Epithelial cell of proximal tubule (primary cell): Measurements from ENCODE around the gene ARHGEF6. TPM values are rescaled to one million over a fixed set of nuclear protein-coding genes. Genes with fewer than 3 reads are reported as not detected.
A peak's percentile ranks its signal among the peaks of the same experiment; 100 is the strongest.

ENCODE experiments used
- DNase-seq: peaks from one replicate; pipeline ENCODE4 v3.0.0-alpha.2; 2011; ENCODE audit warnings: low read depth
- H3K4me3 ChIP-seq: 2 replicates; pipeline ENCODE4 v1.5.1; 2011; ENCODE audit warnings: low read depth, mild to moderate bottlenecking, low read length
- total RNA-seq: library from RNA; depleted of rRNA; stranded (reverse); fragments of >200 nt; gene quantifications from 2 replicates; pipeline ENCODE4 v1.2.3, GENCODE V29; 2015
- TF ChIP-seq, protein P1 (sequence below): conservative IDR thresholded peaks from 2 replicates; pipeline ENCODE4 v1.5.1; 2012; ENCODE audit warnings: low read depth, mild to moderate bottlenecking, low read length

ARHGEF6 gene
- total RNA-seq, 1 donor from 2014 or later: 0.63 TPM

DNA sequence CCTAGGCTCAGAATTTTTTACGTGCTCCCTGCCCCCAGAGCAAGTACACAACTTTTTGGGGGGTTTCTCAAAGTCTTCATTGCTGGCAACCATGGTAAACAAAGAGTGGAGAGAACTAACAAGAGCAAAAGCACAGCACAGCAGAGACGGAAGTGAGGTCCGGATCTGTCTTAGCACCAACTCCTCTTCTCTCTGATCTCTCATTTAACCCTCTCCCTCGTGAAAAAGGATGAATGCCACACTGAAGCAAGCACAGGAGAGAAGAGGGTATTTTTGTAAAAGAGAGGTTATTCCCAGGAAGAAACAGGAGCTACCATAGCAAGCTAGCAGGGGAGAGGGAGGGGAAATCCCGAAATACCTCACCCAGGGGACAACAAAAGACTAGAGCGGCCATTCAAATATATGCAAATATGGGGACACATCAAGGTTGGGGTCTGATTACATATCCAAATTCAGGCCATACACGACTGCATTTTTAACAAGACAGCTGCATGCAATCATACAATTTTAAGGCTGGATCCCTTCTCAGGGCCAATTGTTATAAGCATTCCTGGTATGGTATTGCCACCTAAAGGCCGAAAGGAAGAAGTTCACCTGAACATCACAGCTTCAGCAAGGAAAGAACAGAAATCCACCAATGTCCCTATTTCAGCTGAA, 86.2 kb downstream of the ARHGEF6 start:
- no peak for DNase-seq
- H3K4me3 ChIP-seq: no peak overlapping the region
- TF ChIP-seq, protein P1, sequence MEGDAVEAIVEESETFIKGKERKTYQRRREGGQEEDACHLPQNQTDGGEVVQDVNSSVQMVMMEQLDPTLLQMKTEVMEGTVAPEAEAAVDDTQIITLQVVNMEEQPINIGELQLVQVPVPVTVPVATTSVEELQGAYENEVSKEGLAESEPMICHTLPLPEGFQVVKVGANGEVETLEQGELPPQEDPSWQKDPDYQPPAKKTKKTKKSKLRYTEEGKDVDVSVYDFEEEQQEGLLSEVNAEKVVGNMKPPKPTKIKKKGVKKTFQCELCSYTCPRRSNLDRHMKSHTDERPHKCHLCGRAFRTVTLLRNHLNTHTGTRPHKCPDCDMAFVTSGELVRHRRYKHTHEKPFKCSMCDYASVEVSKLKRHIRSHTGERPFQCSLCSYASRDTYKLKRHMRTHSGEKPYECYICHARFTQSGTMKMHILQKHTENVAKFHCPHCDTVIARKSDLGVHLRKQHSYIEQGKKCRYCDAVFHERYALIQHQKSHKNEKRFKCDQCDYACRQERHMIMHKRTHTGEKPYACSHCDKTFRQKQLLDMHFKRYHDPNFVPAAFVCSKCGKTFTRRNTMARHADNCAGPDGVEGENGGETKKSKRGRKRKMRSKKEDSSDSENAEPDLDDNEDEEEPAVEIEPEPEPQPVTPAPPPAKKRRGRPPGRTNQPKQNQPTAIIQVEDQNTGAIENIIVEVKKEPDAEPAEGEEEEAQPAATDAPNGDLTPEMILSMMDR: peak; percentile 66

DNA sequence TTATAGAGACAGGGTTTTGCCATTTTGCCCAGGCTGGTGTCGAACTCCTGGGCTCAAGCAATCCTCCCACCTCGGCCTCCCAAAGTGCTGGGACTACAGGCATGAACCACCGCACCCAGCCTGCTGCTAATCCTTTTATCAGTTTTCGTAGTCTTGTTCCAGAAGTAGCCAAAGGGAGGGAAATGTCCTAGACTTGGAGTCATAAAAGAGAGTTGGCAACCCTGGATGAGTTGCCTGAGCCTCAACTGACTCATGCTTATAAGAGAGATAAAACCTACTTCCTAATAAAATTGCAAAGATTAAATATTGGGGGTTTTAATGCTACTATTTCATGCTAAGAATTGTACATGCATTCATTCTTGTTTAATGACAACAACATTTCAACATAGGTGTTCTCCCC, 88.5 kb downstream of the ARHGEF6 start:
- no peak overlapping the region for H3K4me3 ChIP-seq
- TF ChIP-seq, protein P1: no peak
- DNase-seq: no peak

DNA sequence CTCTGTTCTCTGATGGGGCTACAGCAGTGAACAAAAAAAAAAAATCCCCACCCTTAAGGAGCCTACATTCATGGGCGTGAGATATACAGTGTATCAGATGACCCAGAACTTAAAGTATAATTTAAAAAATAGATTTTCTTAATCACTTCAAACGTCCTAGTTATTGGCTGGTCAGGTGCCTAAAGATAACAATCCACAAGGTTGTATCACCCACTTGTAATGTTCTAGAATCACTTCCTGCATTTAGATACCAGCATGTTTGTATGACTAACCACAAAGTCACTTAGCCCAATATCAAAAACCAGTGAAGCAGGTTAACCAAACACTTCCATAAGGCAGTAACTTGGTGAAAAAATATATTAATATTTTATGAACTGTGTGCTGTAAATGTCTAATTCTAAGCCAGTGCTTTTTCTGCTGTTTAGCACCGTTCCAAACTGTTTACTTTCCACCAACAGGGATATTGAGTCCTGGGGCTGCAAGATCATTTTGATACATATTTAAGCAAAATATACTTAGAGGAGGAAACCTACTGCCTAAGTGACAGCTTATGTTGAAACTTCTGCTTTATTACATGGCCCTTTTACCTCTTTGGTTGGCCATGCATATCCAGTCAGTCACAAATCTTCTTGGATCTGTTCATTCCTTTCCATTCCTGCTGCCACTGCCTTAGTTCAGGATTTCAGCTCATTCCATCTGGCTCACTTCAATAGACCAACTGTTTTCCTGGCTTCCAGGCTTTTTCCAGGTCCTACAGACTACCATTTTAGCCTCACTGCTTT, 89.5 kb downstream of the ARHGEF6 start:
- TF ChIP-seq, protein P1: no peak
- DNase-seq: no peak
- H3K4me3 ChIP-seq: no peak overlapping the region

DNA sequence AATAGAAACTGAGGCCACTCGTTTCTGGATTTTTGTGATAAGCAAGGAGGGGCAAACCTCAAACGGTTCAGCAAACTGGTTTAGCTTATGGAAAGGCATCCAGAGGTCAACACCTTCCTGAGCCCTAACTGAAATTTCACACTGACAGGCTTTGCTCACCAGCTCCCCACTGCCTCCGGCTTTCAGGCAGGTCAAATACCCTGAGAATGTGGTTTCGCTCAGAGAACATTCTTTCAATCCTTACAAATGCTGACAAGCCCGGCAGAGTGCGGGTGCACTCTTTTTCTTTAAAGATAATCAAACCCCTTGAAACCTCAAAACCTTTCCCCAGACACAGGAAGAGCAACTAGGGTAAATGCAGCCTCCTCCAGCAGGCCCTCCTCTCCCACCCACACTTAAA, 91.3 kb downstream of the ARHGEF6 start:
- H3K4me3 ChIP-seq: no peak overlapping the region
- TF ChIP-seq, protein P1: no peak
- no peak for DNase-seq

DNA sequence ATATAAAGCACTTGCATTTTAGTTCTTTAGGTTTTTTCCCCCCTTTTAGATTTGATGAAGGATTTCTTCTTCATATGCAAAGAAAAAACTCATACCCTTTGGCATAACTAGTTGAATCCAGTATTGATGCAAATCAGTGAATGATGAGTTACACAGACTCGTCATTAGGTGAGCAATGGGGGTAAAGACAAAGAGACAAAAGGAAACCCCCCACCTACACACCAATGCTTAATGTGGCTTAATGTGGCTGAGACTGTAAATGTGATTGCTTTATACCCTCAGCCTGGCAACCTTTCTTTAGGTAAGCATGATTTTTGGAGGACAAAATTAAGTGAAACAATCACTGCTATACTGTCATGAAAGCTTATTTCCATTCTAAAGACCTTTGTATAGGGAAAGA, 93.3 kb downstream of the ARHGEF6 start:
- H3K4me3 ChIP-seq: no peak overlapping the region
- no peak for DNase-seq
- TF ChIP-seq, protein P1: no peak

DNA sequence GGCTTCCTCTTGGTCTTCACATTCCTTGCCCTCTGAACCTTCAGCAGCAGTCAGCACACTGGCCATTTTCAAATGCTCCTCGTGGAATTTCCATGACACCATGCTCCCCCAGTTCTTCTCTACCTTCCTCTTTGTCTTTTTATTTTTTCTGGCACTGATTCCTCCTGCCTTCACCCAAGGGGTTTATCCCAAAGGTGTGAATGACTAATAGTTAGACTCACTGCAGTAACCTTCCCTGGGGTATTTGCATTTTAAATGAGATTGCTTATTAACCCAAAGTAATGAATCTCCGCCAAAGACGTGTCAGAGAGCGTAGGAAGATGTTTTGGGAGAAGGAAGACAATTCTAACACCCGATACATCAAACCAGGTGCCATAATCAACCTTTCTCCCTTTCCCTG, 96.6 kb downstream of the ARHGEF6 start:
- no peak for DNase-seq
- no peak overlapping the region for H3K4me3 ChIP-seq
- TF ChIP-seq, protein P1: no peak
